ENCODE measurements around the gene DOCK2. TPM values are rescaled to one million over a fixed set of nuclear protein-coding genes. Genes with fewer than 3 reads are reported as not detected.

DOCK2 gene
- total and polyA plus RNA-seq, 9 of the 15 experiments (the other 6 are each of a cell fraction or from before 2014, with no cell fraction given) = 4.5 to 42.6 (median 20.5) TPM

GRCh38 chr5:169840405-169840804 is 203.3 kb downstream of the DOCK2 start:
- DNase-seq (ENCODE audit: extremely low read depth in 1 of 4, low spot score in 3 of 4) (no peak), ATAC-seq (no peak), FAIRE-seq (no peak)
- Histone ChIP-seq H3K9me1 (ENCODE audit: control insufficient read depth, insufficient read depth, low read length) (no peaks in the 10 kb centered on the region), H4K20me1 (replicated peaks; ENCODE audit: control insufficient read depth, insufficient read depth, low read length) (no peaks in the 10 kb centered on the region), H3K4me1 (replicated peaks in 1 of 2; ENCODE audit: control insufficient read depth in 2 of 2, insufficient read depth in 2 of 2, low read length in 2 of 2) (no peaks in the 10 kb centered on the region), H3K4me2 (ENCODE audit: insufficient read depth, low read length) (no peak overlapping the region), H3K9ac (ENCODE audit: insufficient read depth in 1 of 2, low read depth in 2 of 2, low read length in 2 of 2) (no peak overlapping the region), H3K9me3 (replicated peaks; ENCODE audit: control insufficient read depth, insufficient read depth, low read depth, low read length) (no peaks in the 10 kb centered on the region), H3K27me3 (ENCODE audit: control insufficient read depth in 2 of 2, insufficient read depth in 2 of 2, low read length in 2 of 2) (no peaks in the 10 kb centered on the region), H3K4me3 (no peak overlapping the region), H2AFZ (ENCODE audit: low read depth, low read length) (no peak overlapping the region), H3K27ac (ENCODE audit: extremely low read depth, low read depth, low read length) (no peak overlapping the region), H3K36me3 (ENCODE audit: control insufficient read depth, insufficient read depth, low read length) (no peaks in the 10 kb centered on the region), H3K79me2 (ENCODE audit: control insufficient read depth, insufficient read depth, low read length) (no peaks in the 10 kb centered on the region)
- intact Hi-C loops (cut with micrococcal nuclease) = no loop called here
- 71% methylated on average over 3 of the region's 3 CpGs for WGBS (ENCODE audit: insufficient coverage, low coverage, missing lambda C conversion rate)
- no TSS peak for BruUV-seq (replicated peaks)
- ChIA-PET POLR2A (interaction anchor here (0.7 kb wide), 1 partner anchor 62 kb away, joined by 3 read pairs; no protein-coding TSS in a partner anchor), CTCF (ENCODE audit: low intra/inter-chr PET ratio) (no interaction called here)
- in situ Hi-C loops (cut with MboI) = no loop called here
- TF ChIP-seq BRF2 (IDR thresholded peaks at IDR 0.05; ENCODE audit: borderline replicate concordance, insufficient read depth, insufficient read length) (no peak), DEAF1 (CRISPR knock-in tag; IDR thresholded peaks at IDR 0.05) (no peak), TAF9B (IDR thresholded peaks at IDR 0.05; ENCODE audit: partially characterized antibody) (no peak), KHSRP (IDR thresholded peaks at IDR 0.05) (no peak), PURB (CRISPR knock-in tag; IDR thresholded peaks at IDR 0.05; ENCODE audit: low read depth) (no peak), ATF1 (CRISPR knock-in tag; IDR thresholded peaks at IDR 0.05) (no peak), ATF1 (tag; IDR thresholded peaks at IDR 0.05) (no peak), CXXC5 (CRISPR knock-in tag; IDR thresholded peaks at IDR 0.05) (no peak), E4F1 (CRISPR knock-in tag; IDR thresholded peaks at IDR 0.05; ENCODE audit: borderline replicate concordance) (no peak), TRIM24 (IDR thresholded peaks at IDR 0.05) (no peak), FOXA3 (CRISPR knock-in tag; conservative IDR thresholded peaks at IDR 0.05 in 1 of 2, IDR thresholded peaks at IDR 0.05 in 1 of 2) (no peak), ZNF655 (CRISPR knock-in tag; IDR thresholded peaks at IDR 0.05) (no peak), THAP12 (CRISPR knock-in tag; IDR thresholded peaks at IDR 0.05) (no peak)

Data from K562 (cell line).